WTC11 (cell line): ENCODE data around the gene SH2D4B. TPM values are rescaled to one million over a fixed set of nuclear protein-coding genes. Genes with fewer than 3 reads are reported as not detected.

Experiments
- ATAC-seq: fragments of 200-7000 bp; cut with Tn5 transposase; 2 replicates; pipeline ENCODE4 v1.10.0; 2021; ENCODE audit warnings: mild to moderate bottlenecking, moderate library complexity
- CTCF ChIA-PET: fragments of 300-600 bp; sonication (Branson Sonifier 250); formaldehyde crosslinking; loops from one replicate; lab custom pipeline; 2021; ENCODE audit warnings: antibody characterized with exemption; lab: Charles Lee
- POLR2A ChIA-PET: fragments of 350-600 bp; sonication (Branson Sonifier 250); formaldehyde crosslinking; loops from one replicate; lab custom pipeline; 2021; ENCODE audit warnings: antibody characterized with exemption; lab: Charles Lee
- DNase-seq: peaks from one replicate; pipeline ENCODE4 v3.0.0; 2021; ENCODE audit warnings: low spot score
- H3K27ac Mint-ChIP-seq: 2 replicates; pipeline ENCODE4 v1.8.0; 2021; ENCODE audit warnings: mixed read lengths
- H3K27me3 Mint-ChIP-seq: 2 replicates; pipeline ENCODE4 v1.8.0; 2021; ENCODE audit warnings: low read depth, mild to moderate bottlenecking, moderate library complexity, mixed read lengths
- H3K36me3 Mint-ChIP-seq: 2 replicates; pipeline ENCODE4 v1.8.0; 2021; ENCODE audit warnings: mixed read lengths
- H3K4me1 Mint-ChIP-seq: 2 replicates; pipeline ENCODE4 v1.8.0; 2022; ENCODE audit warnings: mixed read lengths
- H3K4me3 Mint-ChIP-seq: 2 replicates; pipeline ENCODE4 v1.8.0; 2021; ENCODE audit warnings: mild to moderate bottlenecking, moderate library complexity, mixed read lengths
- H3K9me3 Mint-ChIP-seq: 2 replicates; pipeline ENCODE4 v1.8.0; 2021; ENCODE audit warnings: mixed read lengths
- CREB1 ChIP-seq: sonication (generic); formaldehyde crosslinking; IDR thresholded peaks from 2 replicates; pipeline ENCODE4 v1.8.0; 2023; ENCODE audit warnings: mild to moderate bottlenecking, missing genetic modification reagents
- ELF4 ChIP-seq: sonication (generic); formaldehyde crosslinking; IDR thresholded peaks from 2 replicates; pipeline ENCODE4 v1.8.1; 2022; ENCODE audit warnings: low read depth, mild to moderate bottlenecking, moderate library complexity, missing genetic modification reagents
- JAZF1 ChIP-seq: fragments of 250-450 bp; sonication (Bioruptor Pico); IDR thresholded peaks from 2 replicates; pipeline ENCODE4 v1.9.0; 2021; ENCODE audit warnings: moderate library complexity, mild to moderate bottlenecking, inconsistent platforms
- KAT7 ChIP-seq: sonication (generic); formaldehyde crosslinking; IDR thresholded peaks from 2 replicates; pipeline ENCODE4 v1.8.1; 2023; ENCODE audit warnings: missing genetic modification reagents, mild to moderate bottlenecking, borderline replicate concordance
- MLX ChIP-seq: sonication (generic); formaldehyde crosslinking; IDR thresholded peaks from 2 replicates; pipeline ENCODE4 v1.8.1; 2023; ENCODE audit warnings: mild to moderate bottlenecking, missing genetic modification reagents, moderate library complexity
- NFE2L1 ChIP-seq: sonication (generic); formaldehyde crosslinking; IDR thresholded peaks from 2 replicates; pipeline ENCODE4 v1.8.1; 2023; ENCODE audit warnings: missing genetic modification reagents
- TEAD1 ChIP-seq: sonication (generic); formaldehyde crosslinking; IDR thresholded peaks from 2 replicates; pipeline ENCODE4 v1.8.0; 2022; ENCODE audit warnings: mild to moderate bottlenecking, missing genetic modification reagents
- ZNF121 ChIP-seq: sonication (generic); formaldehyde crosslinking; IDR thresholded peaks from 2 replicates; pipeline ENCODE4 v1.8.0; 2023; ENCODE audit warnings: missing genetic modification reagents
- ZNF512 ChIP-seq: sonication (generic); formaldehyde crosslinking; IDR thresholded peaks from 2 replicates; pipeline ENCODE4 v1.8.1; 2022; ENCODE audit warnings: missing genetic modification reagents, borderline replicate concordance
- ZNF671 ChIP-seq: fragments of 250-450 bp; sonication (Bioruptor Pico); IDR thresholded peaks from 2 replicates; pipeline ENCODE4 v1.8.0; 2021; ENCODE audit warnings: mild to moderate bottlenecking
- total RNA-seq: library from RNA; stranded (reverse); gene quantifications from 3 replicates; pipeline ENCODE4 v1.2.3, GENCODE V29; 2021
- TF ChIP-seq, protein P1 (sequence below): sonication (generic); formaldehyde crosslinking; IDR thresholded peaks from 2 replicates; pipeline ENCODE4 v1.8.0; 2022; ENCODE audit warnings: missing genetic modification reagents
- TF ChIP-seq, protein P2 (sequence below): sonication (generic); formaldehyde crosslinking; IDR thresholded peaks from 2 replicates; pipeline ENCODE4 v1.8.0; 2022; ENCODE audit warnings: mild to moderate bottlenecking, missing genetic modification reagents
- TF ChIP-seq, protein P3 (sequence below): fragments of 250-450 bp; sonication (Bioruptor Pico); IDR thresholded peaks from 2 replicates; pipeline ENCODE4 v1.9.0; 2021; ENCODE audit warnings: mild to moderate bottlenecking
- TF ChIP-seq, protein P4 (sequence below): sonication (generic); formaldehyde crosslinking; IDR thresholded peaks from 2 replicates; pipeline ENCODE4 v1.8.1; 2023; ENCODE audit warnings: mild to moderate bottlenecking, moderate library complexity, missing genetic modification reagents
- TF ChIP-seq, protein P5 (sequence below): sonication (generic); formaldehyde crosslinking; IDR thresholded peaks from 2 replicates; pipeline ENCODE4 v1.8.1; 2022; ENCODE audit warnings: mild to moderate bottlenecking, moderate library complexity, missing genetic modification reagents

The SH2D4B gene
- total RNA-seq, 1 experiment from 2014 or later = 0.04 TPM

DNA sequence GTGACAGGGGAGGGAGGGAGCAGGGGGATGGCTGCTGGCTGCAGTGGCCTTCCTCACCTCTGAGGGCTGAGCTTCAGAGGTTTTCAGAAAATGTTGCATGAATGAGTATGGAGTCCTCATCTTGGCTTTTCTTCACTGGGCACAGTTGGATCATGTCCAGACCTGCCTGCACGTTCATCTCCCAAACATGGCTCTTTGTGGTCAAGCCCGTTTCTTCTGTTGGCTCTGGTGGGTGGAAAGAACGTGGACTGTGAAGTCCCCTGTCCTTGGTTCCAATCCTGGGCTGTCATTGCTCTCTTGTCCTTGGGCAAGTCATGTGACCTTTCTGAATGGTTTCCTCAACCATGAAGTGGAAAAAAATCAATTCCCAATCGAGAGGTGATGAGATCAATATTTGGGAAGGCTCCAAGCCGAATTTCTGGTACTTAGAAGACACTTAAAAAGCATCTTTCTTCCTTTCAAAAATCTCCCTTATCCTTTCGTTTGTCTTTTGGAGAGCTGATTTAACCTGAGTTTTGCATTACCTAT, 49.1 kb upstream of the SH2D4B start (continued):
- TF ChIP-seq, protein P1, sequence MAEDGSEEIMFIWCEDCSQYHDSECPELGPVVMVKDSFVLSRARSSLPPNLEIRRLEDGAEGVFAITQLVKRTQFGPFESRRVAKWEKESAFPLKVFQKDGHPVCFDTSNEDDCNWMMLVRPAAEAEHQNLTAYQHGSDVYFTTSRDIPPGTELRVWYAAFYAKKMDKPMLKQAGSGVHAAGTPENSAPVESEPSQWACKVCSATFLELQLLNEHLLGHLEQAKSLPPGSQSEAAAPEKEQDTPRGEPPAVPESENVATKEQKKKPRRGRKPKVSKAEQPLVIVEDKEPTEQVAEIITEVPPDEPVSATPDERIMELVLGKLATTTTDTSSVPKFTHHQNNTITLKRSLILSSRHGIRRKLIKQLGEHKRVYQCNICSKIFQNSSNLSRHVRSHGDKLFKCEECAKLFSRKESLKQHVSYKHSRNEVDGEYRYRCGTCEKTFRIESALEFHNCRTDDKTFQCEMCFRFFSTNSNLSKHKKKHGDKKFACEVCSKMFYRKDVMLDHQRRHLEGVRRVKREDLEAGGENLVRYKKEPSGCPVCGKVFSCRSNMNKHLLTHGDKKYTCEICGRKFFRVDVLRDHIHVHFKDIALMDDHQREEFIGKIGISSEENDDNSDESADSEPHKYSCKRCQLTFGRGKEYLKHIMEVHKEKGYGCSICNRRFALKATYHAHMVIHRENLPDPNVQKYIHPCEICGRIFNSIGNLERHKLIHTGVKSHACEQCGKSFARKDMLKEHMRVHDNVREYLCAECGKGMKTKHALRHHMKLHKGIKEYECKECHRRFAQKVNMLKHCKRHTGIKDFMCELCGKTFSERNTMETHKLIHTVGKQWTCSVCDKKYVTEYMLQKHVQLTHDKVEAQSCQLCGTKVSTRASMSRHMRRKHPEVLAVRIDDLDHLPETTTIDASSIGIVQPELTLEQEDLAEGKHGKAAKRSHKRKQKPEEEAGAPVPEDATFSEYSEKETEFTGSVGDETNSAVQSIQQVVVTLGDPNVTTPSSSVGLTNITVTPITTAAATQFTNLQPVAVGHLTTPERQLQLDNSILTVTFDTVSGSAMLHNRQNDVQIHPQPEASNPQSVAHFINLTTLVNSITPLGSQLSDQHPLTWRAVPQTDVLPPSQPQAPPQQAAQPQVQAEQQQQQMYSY (CRISPR knock-in tag) = no peak
- TF ChIP-seq, protein P2, sequence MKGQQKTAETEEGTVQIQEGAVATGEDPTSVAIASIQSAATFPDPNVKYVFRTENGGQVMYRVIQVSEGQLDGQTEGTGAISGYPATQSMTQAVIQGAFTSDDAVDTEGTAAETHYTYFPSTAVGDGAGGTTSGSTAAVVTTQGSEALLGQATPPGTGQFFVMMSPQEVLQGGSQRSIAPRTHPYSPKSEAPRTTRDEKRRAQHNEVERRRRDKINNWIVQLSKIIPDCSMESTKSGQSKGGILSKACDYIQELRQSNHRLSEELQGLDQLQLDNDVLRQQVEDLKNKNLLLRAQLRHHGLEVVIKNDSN = no peak
- TF ChIP-seq TEAD1 (no peak), JAZF1 (no peak)
- TF ChIP-seq, protein P3, sequence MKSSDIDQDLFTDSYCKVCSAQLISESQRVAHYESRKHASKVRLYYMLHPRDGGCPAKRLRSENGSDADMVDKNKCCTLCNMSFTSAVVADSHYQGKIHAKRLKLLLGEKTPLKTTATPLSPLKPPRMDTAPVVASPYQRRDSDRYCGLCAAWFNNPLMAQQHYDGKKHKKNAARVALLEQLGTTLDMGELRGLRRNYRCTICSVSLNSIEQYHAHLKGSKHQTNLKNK = no peak
- TF ChIP-seq, all 79 proteins: peak for 0

GRCh38 chr10:80489371-80490112, 48.2 kb upstream of the SH2D4B start:
- DNase-seq = no peak
- Mint-ChIP-seq H3K36me3 (peaks cover 24% of the 10 kb centered on the region), H3K4me3 (no peak overlapping the region), H3K27ac (no peak overlapping the region), H3K27me3 (no peaks in the 10 kb centered on the region), H3K4me1 (peaks cover 48% of the 10 kb centered on the region), H3K9me3 (no peaks in the 10 kb centered on the region)
- ChIA-PET CTCF (interaction anchor here (0.7 to 6.9 kb wide), 2 partner anchors 8 to 15 kb away, joined by 3 to 66 read pairs; no protein-coding TSS in a partner anchor), POLR2A (no interaction called here)
- TF ChIP-seq CREB1 (CRISPR knock-in tag) (no peak), ZNF671 (no peak), MLX (CRISPR knock-in tag) (no peak), ZNF121 (no peak), ELF4 (CRISPR knock-in tag) (no peak), KAT7 (CRISPR knock-in tag) (no peak), NFE2L1 (CRISPR knock-in tag) (no peak), ZNF512 (CRISPR knock-in tag) (no peak)
- TF ChIP-seq, protein P4, sequence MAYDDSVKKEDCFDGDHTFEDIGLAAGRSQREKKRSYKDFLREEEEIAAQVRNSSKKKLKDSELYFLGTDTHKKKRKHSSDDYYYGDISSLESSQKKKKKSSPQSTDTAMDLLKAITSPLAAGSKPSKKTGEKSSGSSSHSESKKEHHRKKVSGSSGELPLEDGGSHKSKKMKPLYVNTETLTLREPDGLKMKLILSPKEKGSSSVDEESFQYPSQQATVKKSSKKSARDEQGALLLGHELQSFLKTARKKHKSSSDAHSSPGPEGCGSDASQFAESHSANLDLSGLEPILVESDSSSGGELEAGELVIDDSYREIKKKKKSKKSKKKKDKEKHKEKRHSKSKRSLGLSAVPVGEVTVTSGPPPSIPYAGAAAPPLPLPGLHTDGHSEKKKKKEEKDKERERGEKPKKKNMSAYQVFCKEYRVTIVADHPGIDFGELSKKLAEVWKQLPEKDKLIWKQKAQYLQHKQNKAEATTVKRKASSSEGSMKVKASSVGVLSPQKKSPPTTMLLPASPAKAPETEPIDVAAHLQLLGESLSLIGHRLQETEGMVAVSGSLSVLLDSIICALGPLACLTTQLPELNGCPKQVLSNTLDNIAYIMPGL (CRISPR knock-in tag) = no peak
- TF ChIP-seq, protein P5, sequence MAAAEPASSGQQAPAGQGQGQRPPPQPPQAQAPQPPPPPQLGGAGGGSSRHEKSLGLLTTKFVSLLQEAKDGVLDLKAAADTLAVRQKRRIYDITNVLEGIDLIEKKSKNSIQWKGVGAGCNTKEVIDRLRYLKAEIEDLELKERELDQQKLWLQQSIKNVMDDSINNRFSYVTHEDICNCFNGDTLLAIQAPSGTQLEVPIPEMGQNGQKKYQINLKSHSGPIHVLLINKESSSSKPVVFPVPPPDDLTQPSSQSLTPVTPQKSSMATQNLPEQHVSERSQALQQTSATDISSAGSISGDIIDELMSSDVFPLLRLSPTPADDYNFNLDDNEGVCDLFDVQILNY (CRISPR knock-in tag) = no peak
- ATAC-seq = no peak
